Mucosa of gallbladder (tissue), 1 donor: ENCODE measurements around the gene FUS. TPM values are rescaled to one million over a fixed set of nuclear protein-coding genes. Genes with fewer than 3 reads are reported as not detected.
"Not testable (repeated sequence)": the region's sequence is repeated elsewhere in the genome, so short reads cannot be mapped to it uniquely, and the experiment has no call there.

Experiments used
- DNase-seq: peaks from one replicate; pipeline ENCODE4 v3.0.0-alpha.2; 2020; ENCODE audit warnings: low spot score
- total RNA-seq: library from RNA; stranded (reverse); gene quantifications from one replicate; pipeline ENCODE4 v1.2.1, GENCODE V29; 2021
- donor health status: DM: no; HTN: no; CAD: no.

The FUS gene
- total RNA-seq = 208 TPM

DNA sequence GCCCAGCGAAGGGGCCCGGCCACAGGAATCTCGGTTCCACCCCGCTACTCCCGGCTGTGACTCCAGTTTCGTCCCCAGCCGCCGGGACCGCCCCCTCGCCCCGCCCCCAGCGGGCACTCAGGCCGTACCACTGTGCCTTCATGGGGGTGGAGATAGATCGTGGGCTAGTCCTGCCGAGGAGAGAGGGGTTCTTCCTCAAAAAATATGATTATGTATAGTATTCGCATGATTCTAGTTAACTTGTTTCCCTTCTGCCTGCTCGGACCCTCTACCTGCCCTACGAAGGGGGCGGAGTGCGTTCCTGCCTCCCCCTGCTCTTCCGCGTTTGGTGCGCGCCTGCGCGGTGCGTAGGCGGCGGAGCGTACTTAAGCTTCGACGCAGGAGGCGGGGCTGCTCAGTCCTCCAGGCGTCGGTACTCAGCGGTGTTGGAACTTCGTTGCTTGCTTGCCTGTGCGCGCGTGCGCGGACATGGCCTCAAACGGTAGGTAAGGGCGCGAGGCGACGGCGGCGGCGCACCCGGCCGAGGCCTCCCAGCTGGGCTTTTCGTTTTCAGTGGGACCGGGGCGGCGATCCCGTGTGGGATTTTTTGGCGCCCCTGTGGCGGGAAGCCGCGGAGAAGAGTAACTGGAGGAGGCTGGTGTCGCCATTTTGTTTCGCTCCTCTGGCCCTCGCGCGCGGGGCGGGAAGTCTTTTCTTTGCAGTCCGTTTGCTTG is at the start of gene FUS:
TSS of gene FUS (plus strand) at position 393 of the 713 bp plus-strand sequence. CDS start at position 469, 76 bp downstream.
- DNase-seq = peak; percentile 93

DNA sequence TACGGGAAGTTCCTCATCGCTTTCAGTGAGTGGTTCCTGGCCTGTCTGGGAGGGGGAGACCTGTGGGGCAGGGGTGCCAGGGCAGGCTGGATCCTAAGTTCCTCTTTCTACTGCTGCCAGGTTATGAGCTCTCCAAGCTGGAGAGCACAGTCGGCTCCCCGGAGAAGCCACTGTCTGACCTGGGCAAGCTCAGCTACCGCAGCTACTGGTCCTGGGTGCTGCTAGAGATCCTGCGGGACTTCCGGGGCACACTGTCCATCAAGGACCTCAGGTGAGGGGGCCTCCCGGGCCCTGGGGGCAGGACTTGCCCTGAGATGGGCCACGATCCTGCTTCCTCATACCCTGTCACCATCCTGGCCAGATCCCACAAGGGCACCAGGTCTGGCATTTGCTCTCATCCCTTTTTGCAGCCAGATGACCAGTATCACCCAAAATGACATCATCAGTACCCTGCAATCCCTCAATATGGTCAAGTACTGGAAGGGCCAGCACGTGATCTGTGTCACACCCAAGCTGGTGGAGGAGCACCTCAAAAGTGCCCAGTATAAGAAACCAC is 49.5 kb upstream of the FUS start:
- no peak for DNase-seq

DNA sequence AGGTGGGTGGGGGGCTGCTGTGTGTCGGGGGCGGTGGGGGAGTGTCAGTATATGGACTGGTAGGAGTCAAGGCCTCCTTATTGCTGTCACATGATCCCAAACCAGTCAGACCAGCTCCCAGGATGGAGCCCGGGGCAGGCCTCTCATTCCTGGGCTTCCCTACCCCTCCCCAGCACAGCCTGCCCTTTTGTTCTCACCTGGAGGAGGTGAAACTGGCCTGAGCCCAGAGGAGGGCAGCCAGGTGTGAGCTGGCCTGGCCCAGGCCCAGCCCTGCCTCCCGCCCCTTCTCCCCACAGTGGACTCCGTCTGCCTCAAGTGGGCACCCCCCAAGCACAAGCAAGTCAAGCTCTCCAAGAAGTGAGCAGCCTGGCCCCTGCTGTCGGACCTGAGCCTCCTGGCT is 49.0 kb upstream of the FUS start:
- peak; percentile 91 for DNase-seq

DNA sequence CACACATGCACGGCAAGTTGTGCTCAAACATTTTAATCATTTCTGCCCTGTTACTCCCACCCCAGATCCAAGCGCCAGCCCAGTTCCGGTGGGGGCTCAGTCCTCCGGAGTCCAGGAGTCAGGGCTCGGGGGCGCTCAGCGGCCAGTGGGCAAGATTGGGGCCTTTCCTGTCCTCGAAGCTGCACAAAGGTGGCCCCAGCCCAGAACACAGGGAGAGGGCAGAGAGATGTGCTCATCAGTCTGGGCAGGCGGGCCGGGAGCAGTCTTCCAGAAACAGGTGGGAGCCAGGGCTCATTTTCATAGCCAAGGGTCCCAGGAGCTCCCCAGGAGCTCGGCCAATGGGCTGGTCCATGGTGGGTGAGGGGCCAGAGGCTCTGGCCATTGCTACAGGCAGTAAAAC is 48.5 kb upstream of the FUS start:
- no peak for DNase-seq

DNA sequence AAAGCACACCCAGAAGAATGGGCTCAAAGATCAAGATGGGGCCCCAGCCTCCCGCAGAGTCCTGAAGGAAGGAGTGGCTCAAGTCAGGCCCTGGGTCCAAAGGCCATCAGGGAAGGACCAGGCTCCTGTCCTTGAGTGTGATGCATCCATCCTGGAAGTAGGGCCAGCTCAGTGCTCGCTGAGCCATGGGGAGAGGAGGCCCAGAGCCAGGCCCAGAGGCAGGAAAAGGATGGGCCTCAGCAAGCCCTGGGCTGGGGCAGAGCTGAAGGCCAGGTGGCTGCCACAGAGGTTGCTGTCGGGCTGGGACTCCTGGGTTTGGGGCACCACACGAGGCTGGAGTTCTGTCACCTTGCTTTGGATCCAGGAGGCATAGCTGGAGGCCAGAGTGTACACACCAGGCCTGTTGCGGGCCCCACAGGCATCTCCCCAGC is 48.1 kb upstream of the FUS start:
- peak; percentile 78 for DNase-seq

DNA sequence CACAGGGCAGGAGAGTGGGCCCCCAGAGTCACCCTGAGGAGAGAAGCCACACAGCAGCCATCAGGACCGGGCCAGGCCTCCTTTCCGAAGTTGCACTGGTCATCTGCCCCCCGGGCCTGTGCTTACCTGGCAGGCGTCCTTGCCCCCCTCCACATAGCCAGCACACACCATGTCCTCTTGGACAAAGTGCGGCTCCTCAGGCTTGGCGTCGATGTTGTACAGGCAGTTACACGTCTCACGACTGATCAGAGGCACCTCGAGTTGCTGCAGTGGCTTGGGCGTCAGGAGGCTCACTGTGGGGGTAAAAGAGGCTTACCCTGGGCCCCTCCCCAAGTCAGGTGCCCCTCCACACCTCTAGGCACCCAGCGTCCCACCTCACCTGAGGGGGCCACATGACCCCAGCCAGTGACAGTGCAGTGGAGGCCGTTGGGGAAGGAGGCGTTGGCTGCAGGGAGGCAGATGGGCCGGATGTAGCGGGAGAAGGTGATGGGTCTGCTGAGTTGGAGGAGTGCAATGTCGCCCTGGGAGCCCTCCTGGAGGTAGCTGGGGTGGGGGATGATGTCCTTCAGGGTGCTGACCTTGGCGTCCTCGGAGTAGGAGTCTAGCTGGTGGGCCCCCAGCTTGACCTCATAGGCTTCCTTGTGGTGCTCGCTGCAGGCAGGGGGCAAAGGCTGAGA is 47.5 kb upstream of the FUS start:
- DNase-seq = no peak

DNA sequence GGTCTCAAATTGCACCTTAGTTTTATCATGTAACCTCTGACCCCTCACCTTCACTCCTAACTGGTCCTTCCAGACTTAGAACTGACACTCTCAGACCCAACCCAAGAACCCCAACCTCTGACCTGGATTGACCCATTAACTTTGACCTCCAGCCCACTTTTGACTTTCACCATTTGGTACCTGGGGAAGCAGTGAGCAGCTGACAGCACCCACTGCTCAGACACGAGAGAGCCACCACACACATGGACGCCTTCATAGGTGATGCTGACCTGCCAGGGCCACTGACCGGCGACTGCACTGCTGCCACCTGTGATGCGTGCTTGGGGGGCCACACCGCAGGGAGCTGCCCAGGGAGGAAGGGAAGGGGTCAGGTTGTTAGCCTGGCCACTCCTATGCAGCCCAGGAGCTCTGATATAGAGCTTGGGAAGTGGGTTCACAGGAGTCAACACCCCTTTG is 46.9 kb upstream of the FUS start:
- no peak for DNase-seq

DNA sequence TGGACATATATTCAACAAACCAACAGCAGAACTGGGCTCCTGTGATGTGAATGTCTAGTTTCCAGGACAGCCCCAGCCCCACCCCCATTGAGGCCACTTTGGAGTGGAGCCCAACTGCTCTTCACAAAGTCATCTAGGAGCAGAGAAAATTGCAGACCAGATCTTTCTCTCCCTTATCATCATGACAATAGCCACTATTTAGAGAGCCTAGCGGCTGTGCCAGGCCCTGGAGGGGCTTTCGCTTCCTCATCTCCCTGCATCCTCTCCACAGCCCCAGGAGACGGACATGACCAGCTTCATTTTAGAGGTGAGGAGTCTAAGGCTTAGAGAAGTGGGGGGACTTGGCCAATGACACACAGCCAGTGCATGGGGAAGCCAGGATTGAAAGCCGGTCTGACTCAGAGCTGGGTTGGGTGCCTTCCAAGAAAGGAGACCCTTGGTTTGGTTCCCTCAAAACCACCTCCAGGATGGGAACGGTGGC is 45.8 kb upstream of the FUS start:
- no peak for DNase-seq

DNA sequence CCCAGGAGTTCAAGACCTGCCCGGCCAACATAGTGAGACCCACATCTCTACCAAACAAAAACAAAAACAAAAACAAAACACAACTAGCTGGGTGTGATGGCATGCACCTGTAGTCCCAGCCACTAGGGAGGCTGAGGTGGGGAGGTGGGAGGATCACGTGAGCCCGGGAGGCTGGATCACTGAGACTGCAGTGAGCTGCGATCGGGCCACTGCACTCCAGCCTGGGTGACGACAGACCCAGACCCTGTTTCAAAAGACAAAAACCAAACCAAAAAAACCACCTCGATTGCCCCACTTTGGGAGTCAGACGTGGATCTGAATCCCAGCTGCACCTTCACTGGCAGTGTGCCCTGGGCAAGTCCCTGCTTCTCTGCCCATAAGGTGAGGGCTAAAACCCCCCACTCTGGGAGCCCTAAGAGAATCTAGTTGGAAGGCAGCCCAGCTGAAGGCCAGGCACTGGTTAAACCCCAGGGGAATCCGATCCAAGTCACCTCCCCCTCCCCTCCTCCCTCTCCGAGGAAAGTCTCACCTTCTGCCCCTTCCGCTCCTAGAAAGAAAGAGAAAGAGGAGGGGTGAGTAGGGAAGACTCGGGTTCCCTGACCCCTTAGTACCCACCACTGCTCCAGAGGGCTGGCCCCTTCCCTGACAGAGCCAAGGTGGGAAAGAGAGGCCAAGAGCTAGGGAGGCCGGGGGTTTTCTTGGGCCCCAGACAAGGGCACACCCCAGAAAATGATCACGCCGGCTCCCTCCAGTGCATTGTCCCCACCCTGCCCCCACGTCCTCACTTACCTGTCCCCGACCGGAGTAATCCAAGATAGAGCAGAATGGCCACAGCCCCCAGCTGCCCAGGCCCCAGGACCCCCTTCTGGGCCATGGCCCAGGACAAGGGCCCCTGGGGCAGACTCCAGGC is 45.1 kb upstream of the FUS start:
- peak; percentile 58 for DNase-seq

DNA sequence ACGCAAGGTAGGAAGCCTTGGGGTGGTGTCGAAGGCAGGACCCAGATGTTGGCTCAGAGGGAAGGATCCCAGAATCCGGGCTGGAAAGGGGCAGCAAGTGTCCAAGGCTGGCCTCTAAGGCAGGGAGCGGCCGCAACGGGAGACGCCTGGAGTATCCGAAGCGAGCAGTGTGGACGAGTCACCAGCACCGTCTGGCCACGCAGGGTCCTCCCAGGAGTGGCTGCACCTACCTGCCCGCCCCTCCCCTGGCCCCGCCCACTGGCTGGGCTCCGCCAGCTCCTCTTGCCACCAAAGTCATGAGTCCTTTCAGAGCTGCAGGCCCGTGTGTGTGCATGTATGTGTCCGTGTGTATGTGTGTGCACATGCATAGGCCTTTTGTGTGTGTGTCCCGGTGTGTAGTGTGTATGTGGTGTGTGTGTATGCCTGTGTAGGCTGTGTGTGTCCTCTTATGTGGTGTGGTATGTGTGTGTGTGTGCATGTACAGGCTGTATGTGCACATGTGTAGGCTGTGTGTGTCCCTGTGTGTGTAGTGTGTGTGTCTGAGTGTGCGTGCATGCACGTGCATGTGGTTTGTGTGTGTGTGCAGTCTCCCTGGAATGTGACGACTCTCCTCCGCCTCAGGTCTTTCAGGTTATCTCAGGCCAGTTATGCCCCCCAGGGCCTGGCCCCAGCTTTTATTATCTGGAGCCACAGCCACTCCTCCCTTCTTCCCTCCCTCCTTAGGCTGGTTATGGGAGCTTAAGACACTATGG is 44.2 kb upstream of the FUS start, which contains the start of gene PRSS8:
TSS of gene PRSS8 (minus strand) at position 193 of the 752 bp plus-strand sequence. CDS start 229 bp downstream, outside the sequence.
- peak; percentile 91 for DNase-seq

DNA sequence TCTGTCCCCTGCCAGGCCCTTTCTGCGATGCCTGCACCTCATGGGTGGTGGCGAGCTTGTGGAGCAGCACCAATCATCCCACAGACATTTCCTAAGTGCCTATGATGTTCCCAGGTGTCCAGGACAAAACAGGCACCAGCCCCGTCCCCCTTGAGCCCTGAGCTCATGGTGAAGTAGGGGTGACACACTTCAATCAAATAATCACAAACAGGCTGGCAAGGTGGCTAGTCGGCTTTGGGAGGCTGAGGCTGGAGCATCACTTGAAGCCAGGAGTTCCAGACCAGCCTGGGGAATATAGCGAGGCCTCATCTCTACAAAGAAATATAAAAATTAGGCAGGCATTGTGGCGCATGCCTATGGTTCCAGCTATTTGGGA is 43.7 kb upstream of the FUS start:
- DNase-seq = no peak

DNA sequence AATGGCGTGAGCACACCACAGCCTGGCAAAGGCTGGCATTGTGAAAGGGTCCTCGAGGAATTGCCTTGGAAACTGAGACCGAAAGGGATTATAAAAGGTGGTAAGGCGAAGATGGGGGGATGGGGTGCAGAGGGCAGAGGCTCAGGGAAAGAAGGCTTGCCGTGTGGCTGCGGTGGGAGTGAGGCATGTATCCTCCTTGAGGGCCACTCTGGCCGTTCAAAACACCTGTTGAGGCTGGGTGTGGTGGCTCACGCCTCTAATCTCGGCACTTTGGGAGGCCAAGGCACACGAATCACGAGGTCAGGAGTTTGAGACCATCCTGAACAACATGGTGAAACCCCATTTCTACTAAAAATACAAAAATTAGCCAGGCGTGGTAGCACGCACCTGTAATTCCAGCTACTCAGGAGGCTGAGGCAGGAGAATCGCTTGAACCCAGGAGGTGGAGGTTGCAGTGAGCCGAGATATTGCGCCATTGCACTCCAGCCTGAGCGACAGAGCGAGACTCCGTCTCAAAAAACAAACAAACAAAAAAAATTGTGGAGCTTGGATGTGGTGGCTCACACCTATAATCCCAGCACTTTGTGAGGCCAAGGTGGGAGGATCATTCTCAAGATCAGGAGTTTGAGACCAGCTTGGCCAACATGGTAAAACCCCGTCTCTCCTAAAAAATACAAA is 43.0 kb upstream of the FUS start:
- not testable (repeated sequence) for DNase-seq

DNA sequence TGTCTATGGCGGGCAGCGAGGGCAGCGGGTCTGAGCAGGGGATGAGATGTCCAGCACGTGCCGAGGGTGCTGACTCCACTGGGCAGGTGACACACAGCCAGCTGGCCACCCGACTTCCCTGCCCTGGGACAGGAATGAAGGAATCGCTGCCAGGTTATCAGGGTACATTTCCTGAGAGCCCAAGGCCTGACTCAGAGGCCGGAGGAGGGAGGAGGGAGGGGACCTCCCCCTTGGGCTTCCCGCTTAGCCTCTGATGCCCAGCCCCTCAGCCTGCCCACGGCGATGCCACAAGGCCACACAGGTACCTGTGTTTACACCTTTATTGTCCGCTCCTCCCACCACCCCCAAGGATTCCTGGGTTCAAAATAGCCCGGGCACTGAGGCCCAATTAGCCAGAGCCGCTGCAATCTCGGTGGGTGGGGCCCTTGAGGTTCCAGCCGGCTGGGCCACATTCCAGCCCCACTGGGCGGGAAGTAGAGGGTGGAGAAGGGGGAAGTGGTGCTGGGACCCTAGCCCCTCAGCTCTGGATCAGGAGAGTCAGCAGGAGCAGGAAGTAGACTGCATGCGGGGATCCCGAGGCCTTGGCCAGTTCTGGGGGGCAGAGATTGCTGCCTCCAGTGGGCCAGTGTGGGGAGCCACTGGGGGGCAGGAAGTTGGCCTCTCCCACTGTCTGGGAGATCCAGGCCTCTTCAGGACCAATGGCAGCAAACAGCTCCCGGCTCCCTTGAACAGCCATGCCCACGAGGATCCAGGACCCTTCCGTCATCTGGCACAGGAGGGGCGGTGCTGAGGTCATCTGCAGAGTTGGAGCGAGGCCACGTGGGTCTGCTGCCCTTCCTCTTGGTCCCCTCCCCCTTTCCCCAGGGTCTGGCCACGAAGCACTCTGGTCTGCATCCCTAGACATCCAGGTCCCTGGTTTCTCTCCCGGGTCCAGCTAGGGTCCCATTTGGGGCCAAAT is 41.0 kb upstream of the FUS start:
- DNase-seq = peak; percentile 84

DNA sequence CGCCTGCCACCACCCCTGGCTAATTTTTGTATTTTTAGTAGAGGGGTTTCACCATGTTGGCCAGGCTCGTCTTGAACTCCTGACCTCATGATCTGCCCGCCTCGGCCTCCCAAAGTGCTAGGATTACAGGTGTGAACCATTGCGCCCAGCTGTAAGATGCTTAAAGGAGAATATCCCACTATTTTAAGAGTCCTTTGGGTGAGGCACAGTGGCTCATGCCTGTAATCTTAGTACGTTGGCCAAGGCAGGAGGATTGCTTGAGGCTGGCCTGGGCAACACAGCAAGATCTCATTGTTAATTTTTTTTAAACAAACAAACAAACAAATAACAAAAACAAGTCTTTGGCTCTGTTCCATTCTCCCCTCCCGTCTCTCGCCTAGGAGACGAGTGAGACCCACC is 38.9 kb upstream of the FUS start:
- not testable (repeated sequence) for DNase-seq

DNA sequence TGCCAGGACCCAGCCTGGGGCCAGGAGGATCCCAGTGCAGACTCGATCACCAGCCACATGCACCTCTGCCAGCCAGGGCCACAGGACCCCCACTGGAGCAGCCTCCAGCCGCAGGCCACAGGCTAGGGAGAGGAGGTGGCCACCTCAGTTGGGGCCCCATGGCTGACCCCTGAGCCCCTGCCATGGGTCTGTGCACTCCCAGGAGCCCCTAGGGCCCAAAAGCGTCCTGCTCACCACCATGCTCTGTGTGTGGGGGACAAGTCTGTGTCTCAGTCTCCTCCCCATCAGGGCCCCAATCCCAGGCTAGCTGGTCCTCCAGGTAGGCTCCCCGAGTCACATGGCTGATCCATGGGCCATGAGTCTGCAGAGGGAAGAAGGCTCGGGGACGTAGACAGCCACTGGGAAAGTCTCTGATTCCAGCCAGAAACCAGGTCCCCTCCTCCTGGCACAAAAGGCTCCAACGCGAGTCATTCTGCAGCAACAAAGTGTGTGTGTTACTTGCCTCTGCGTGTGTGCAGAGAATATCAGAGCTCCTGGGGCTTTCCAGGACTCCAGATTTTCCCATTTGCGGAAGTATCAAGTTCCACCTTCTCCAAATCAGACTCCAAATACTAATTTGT is 38.3 kb upstream of the FUS start:
- peak; percentile 46 for DNase-seq

DNA sequence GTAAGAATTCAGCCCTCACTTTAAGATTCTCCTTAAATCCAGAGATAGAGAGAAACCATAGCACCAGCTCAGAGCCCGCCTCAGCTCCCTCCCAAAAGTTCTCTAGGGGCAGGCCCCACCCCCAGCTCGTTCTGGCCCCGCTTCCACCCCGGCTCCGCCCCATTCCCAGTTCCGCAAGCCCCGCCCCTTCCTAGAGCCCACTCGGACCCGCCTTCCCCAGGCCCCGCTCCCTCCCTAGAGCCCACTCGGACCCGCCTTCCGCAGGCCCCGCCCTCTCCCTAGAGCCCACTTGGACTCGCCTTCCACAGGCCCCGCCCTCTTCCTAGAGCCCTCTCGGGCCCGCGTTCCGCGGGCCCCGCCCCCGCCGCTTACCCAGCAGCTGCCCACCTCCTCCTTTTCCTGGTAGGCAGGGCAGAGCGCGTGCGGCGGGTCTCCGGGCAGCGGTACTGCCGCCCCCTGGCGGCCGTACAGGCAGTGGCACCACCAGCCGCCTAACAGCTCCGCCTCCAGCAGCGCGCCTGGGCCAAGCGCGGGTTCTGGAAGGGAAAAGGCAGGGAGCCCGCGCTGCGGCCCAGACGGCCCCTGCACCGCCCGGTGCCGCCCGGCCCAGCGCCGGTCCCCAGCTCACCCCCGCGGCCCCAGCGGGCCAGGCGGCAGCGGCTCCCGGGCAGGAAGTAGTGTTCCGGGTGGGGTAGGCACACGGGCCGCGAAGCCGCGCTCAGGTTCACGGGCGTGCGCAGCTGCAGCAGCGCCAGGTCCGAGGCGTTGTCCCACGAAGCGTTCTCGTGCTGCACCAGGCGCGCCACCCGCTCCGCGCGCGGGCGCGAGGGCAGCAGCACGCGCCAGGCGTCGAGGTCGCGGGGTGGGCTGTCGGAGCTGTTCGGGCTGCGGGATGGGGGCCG is 37.6 kb upstream of the FUS start:
- DNase-seq = peak; percentile 99

DNA sequence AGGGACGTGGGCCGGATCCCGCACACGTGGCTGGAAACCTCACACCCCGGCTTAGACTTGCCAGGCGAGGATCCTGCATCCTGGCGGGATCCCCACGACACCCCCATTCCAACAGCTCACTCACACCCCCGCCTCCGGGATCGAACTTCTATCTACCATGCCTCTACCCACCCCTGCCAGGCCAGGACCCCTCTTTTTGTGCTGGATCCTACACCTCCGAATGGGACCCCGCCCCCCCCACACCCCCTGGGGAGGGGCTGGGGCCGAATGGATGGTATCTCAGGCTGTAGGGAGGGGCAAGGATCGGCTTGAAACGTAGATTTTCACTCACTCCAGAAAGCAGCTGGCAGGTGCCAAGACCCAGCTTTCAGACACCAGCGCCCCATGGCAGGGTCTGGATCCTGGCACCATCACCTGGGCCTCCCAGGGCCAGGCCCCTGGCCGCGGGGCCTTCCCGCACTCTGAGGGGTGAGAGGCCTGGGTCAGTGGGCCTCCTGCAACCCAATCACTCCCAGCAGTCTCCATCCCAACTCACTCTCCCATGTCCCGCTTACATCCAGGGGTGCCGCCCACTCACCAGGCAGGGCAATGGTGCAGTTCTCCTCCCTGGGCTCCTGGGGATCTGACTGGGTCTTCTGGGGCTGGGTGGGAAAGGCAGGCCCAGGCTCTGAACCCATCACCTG is 36.8 kb upstream of the FUS start:
- no peak for DNase-seq
